Ovary (tissue), 3 donors: ENCODE measurements around the gene SGSH.

ENCODE experiments used
- CTCF ChIP-seq, 3 donors: fragments of 450-650 bp in 2 of 3; fragments of 200-600 bp in 1 of 3; IDR thresholded peaks; one replicate each; pipeline versions ENCODE4 v1.5.1 to v1.8.0; 2016 to 2022; ENCODE audit warnings: antibody characterized with exemption in 3 of 3, mild to moderate bottlenecking in 1 of 3
- EP300 ChIP-seq: sonication (generic); formaldehyde crosslinking; IDR thresholded peaks from one replicate; pipeline ENCODE4 v1.6.1; 2017; ENCODE audit warnings: antibody characterized with exemption
- POLR2A ChIP-seq: fragments of 450-650 bp; IDR thresholded peaks from one replicate; pipeline ENCODE4 v1.6.1; 2017; ENCODE audit warnings: antibody characterized with exemption, mild to moderate bottlenecking, moderate library complexity
- donor health status: DM: no; HTN: no; CAD: no.

DNA sequence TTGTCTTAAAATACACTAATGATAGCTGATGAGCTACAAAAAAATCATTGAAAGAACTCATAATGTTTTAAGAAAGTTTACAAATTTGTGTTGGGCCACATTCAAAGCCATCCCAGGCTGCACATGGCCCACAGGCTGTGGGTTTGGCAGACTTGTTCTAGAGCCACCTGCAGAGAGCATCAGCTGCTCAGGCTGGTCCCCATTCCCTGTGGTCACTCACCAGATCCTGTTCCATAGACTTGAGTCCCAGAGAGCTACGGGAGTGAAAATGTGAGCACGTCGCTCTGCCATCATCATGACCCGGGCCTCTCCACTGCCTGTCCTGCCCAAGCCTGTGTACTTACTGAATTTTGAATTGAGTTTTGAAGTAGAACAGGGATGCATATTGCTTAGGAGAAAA, 7.0 kb upstream of the SGSH start:
- no peak for TF ChIP-seq CTCF (IDR thresholded peaks at IDR 0.05)
- no peak for TF ChIP-seq EP300
- TF ChIP-seq POLR2A = no peak
